Brain microvascular endothelial cell (primary cell): ENCODE results near the gene SECTM1.
"Not testable (repeated sequence)": the region's sequence is repeated elsewhere in the genome, so short reads cannot be mapped to it uniquely, and the experiment has no call there.

Experiments used
- DNase-seq: peaks from one replicate; pipeline ENCODE4 v3.0.0-alpha.2; 2020
- H3K27ac ChIP-seq: fragments of 250-450 bp; sonication (Bioruptor Pico); 2 replicates; pipeline ENCODE4 v1.5.1; 2020; ENCODE audit warnings: mild to moderate bottlenecking, moderate library complexity
- H3K27me3 ChIP-seq: fragments of 250-450 bp; sonication (Bioruptor Pico); replicated peaks from 2 replicates; pipeline ENCODE4 v1.5.1; 2020; ENCODE audit warnings: mild to moderate bottlenecking
- H3K36me3 ChIP-seq: fragments of 250-450 bp; sonication (Bioruptor Pico); replicated peaks from 2 replicates; pipeline ENCODE4 v1.5.1; 2020; ENCODE audit warnings: mild to moderate bottlenecking
- H3K4me3 ChIP-seq: 2 replicates; pipeline ENCODE4 v1.5.1; 2011; ENCODE audit warnings: low read depth, mild to moderate bottlenecking, control low read depth, low read length, moderate library complexity
- in situ Hi-C: cut with HindIII; loops from 2 replicates; pipeline ENCODE4 v1.10.0; 2017; ENCODE audit warnings: low sequenced_read_pairs, low pct_ligation_motif_present
- TF ChIP-seq, protein P1 (sequence below): IDR thresholded peaks from 2 replicates; pipeline ENCODE4 v1.5.1; 2011; ENCODE audit warnings: low read depth, mild to moderate bottlenecking, moderate library complexity, low read length, control low read depth, inconsistent platforms; ENCODE audit errors: missing control alignments

The SECTM1 gene

GRCh38 chr17:82348866-82349265 lies 15.3 kb upstream of the SECTM1 start:
- Histone ChIP-seq H3K4me3 (no peak overlapping the region), H3K36me3 (no peaks in the 10 kb centered on the region), H3K27ac (no peak overlapping the region), H3K27me3 (no peaks in the 10 kb centered on the region)
- in situ Hi-C loops, result loop anchor here (10.0 kb wide), 1 partner anchor 66 kb away; the partner anchor contains the start of genes HEXD and OGFOD3
- DNase-seq, result no peak
- TF ChIP-seq, protein P1, sequence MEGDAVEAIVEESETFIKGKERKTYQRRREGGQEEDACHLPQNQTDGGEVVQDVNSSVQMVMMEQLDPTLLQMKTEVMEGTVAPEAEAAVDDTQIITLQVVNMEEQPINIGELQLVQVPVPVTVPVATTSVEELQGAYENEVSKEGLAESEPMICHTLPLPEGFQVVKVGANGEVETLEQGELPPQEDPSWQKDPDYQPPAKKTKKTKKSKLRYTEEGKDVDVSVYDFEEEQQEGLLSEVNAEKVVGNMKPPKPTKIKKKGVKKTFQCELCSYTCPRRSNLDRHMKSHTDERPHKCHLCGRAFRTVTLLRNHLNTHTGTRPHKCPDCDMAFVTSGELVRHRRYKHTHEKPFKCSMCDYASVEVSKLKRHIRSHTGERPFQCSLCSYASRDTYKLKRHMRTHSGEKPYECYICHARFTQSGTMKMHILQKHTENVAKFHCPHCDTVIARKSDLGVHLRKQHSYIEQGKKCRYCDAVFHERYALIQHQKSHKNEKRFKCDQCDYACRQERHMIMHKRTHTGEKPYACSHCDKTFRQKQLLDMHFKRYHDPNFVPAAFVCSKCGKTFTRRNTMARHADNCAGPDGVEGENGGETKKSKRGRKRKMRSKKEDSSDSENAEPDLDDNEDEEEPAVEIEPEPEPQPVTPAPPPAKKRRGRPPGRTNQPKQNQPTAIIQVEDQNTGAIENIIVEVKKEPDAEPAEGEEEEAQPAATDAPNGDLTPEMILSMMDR, result no peak

DNA sequence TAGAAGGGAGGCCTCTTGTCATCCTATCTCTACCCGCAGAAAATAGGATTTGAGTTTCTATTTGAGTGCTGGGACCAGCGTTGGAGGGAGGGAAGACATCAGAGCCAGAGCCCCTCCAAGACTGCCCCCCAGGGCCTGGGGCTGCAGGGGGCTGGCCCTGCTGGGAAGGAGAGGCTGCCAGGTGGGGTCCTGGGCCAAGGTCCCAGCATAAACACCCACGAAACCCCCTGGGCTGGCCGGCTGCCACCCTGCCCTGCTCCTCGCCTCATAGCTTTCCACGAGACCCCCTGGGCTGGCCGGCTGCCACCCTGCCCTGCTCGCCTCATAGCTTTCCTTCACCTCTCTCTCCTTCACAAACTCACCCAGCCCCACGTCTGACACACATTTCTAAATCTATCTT lies 14.9 kb upstream of the SECTM1 start:
- H3K36me3 ChIP-seq, result no peaks in the 10 kb centered on the region
- no peak for DNase-seq
- in situ Hi-C loops, result loop anchor here (10.0 kb wide), 1 partner anchor 66 kb away; the partner anchor contains the start of genes HEXD and OGFOD3
- no peak overlapping the region for H3K4me3 ChIP-seq
- H3K27ac ChIP-seq, result no peak overlapping the region
- no peaks in the 10 kb centered on the region for H3K27me3 ChIP-seq
- TF ChIP-seq, protein P1, result no peak

- in situ Hi-C loops, result loop anchor here (10.0 kb wide), 1 partner anchor 67 kb away; the partner anchor contains the start of genes HEXD and OGFOD3
- H3K27me3 ChIP-seq, DNase-seq, H3K4me3 ChIP-seq, H3K27ac ChIP-seq, H3K36me3 ChIP-seq: not testable (repeated sequence)
These were observed 14.4 kb upstream of the SECTM1 start for GRCh38 chr17:82347994-82348393.

DNA sequence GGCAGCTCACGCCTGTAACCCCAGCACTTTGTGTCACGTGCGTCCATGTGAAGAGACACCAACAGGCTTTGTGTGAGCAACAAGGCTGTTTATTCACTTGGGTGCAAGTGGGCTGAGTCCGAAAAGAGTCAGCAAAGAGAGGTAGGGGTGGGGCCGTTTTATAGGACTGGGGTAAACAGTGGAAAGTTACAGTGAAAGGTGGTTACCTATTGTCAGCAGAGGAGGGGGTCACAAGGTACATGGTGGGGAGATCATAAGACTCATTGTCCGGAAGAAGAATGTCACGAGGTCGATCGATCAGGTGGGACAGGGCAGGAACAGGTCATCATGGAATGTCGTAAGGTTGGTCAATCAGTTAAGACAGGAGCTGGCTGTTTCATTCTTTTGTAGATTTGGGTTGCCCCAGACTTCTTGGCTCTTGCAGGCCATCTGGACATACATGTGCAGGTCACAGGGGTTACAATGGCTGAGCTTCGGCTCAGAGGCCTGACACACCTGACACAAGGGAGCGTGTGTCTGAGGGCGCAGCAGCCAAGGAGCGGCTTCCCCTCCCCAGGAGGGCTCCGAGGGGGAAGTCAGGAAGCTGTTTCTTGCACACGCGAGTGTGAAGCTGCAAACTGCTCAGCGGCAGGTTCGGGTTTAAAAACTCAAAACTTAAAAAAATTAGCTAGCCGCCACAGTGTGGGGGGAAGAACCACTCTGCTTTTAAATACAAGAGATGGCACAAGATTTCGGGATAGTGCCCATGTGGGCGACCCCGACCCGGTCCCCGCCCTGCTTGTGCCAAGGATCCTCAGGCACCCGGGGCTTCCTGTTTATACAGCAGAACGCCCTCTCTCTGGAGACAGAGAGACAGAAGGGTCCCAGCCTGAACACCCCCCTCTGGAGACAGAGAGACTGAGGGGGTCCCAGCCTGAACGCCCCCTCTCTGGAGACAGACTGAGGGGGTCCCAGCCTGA lies 13.1 kb upstream of the SECTM1 start:
- Histone ChIP-seq H3K27ac (no peak overlapping the region), H3K27me3 (no peaks in the 10 kb centered on the region), H3K4me3 (no peak overlapping the region), H3K36me3 (no peaks in the 10 kb centered on the region)
- no peak for DNase-seq
- in situ Hi-C loops, result loop anchor here (10.0 kb wide), 1 partner anchor 68 kb away; the partner anchor contains the start of genes HEXD and OGFOD3
- TF ChIP-seq, protein P1, result no peak

DNA sequence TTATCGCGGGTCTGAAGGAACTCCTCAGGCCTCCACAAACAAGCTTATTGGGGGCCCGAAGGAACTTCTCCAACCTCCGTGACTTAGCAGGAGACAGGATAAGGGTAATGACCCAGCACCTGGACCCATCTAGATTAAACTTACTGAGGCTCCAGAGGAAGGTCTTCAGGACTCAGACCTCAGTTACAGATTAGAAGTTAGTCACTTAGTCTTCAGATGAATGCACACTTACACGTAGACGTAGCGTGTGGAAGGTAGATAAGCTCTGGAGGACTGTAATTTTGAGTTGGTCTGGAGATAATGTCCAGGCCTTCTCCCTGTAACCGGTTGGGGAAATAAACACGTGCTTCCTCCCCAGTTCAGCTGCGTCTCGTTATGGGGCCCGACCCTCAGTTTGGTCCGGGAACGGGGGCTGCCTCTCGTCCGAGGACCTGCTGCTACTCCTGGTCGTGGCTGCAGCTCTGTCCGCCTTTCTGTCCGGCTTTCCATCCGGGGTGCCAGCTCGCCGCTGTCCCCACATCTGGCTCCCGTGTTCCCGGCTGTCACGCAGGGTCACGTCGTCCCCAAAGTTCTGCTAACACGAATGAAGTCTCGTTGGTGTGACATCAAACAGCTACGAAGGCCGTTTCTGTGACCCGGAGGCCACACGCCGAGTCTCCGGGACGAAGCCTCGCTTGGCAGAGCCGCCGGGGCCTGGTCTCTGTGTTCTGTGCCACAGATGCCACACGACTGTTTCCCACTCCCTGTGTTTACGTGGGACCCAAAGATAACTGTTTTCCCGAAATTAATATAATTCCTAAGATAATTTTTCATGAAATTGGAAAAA lies 11.8 kb upstream of the SECTM1 start:
- no peaks in the 10 kb centered on the region for H3K27me3 ChIP-seq
- TF ChIP-seq, protein P1, result no peak
- H3K36me3 ChIP-seq, result no peaks in the 10 kb centered on the region
- DNase-seq, result no peak
- in situ Hi-C loops, result loop anchor here (10.0 kb wide), 1 partner anchor 69 kb away; the partner anchor contains the start of genes HEXD and OGFOD3
- no peak overlapping the region for H3K27ac ChIP-seq
- no peak overlapping the region for H3K4me3 ChIP-seq
